AG04449 (cell line): ENCODE results near the gene ABCC3.

Experiments used
- CTCF ChIA-PET: fragments of 350-600 bp; formaldehyde crosslinking; extraction: SDS; loops from one replicate; lab custom pipeline; 2021; ENCODE audit warnings: antibody characterized with exemption; lab: Yijun Ruan, JAX
- POLR2A ChIA-PET: fragments of 400-600, 350-600 bp; formaldehyde crosslinking; extraction: SDS; loops from one replicate; lab custom pipeline; 2020; ENCODE audit warnings: antibody characterized with exemption, inconsistent platforms; lab: Yijun Ruan, JAX
- DNase-seq: peaks from one replicate; pipeline ENCODE4 v3.0.0-alpha.2; 2010; ENCODE audit warnings: low read depth, low spot score
- H3K4me3 ChIP-seq: 2 replicates; pipeline ENCODE4 v1.5.1; 2011; ENCODE audit warnings: low read depth, mild to moderate bottlenecking, control low read depth, low read length
- TF ChIP-seq, protein P1 (sequence below): IDR thresholded peaks from one replicate; pipeline ENCODE4 v1.5.1; 2011; ENCODE audit warnings: mild to moderate bottlenecking, moderate library complexity, low read length, control low read depth, inconsistent platforms; ENCODE audit not compliant: insufficient read depth; ENCODE audit errors: missing control alignments

The ABCC3 gene

DNA sequence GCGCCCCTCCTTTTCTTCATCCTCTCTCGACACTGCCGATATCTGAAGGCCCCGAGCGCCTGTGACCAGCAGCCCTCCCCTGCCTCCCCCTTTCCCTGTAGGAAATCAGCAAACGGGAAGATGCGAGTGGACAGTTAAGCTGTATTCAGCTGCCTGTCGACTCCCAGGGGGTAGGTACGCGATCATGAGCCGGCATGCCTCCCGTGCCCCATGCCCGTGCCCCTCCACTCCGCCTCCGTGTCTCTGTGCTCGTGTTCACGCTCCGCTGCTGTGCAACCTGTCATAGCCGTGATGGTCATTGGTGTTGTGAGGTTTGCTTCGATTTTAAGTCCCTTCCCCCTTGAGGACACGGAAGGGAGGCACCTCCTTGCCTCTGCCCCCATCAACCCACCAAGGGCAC, 39.8 kb upstream of the ABCC3 start:
- H3K4me3 ChIP-seq, result no peak overlapping the region
- DNase-seq, result no peak
- TF ChIP-seq, protein P1, sequence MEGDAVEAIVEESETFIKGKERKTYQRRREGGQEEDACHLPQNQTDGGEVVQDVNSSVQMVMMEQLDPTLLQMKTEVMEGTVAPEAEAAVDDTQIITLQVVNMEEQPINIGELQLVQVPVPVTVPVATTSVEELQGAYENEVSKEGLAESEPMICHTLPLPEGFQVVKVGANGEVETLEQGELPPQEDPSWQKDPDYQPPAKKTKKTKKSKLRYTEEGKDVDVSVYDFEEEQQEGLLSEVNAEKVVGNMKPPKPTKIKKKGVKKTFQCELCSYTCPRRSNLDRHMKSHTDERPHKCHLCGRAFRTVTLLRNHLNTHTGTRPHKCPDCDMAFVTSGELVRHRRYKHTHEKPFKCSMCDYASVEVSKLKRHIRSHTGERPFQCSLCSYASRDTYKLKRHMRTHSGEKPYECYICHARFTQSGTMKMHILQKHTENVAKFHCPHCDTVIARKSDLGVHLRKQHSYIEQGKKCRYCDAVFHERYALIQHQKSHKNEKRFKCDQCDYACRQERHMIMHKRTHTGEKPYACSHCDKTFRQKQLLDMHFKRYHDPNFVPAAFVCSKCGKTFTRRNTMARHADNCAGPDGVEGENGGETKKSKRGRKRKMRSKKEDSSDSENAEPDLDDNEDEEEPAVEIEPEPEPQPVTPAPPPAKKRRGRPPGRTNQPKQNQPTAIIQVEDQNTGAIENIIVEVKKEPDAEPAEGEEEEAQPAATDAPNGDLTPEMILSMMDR, result no peak
- ChIA-PET CTCF (interaction anchor here (1.2 kb wide), 1 partner anchor 9 kb away, joined by 3 read pairs; no protein-coding TSS in a partner anchor), POLR2A (no interaction called here)

DNA sequence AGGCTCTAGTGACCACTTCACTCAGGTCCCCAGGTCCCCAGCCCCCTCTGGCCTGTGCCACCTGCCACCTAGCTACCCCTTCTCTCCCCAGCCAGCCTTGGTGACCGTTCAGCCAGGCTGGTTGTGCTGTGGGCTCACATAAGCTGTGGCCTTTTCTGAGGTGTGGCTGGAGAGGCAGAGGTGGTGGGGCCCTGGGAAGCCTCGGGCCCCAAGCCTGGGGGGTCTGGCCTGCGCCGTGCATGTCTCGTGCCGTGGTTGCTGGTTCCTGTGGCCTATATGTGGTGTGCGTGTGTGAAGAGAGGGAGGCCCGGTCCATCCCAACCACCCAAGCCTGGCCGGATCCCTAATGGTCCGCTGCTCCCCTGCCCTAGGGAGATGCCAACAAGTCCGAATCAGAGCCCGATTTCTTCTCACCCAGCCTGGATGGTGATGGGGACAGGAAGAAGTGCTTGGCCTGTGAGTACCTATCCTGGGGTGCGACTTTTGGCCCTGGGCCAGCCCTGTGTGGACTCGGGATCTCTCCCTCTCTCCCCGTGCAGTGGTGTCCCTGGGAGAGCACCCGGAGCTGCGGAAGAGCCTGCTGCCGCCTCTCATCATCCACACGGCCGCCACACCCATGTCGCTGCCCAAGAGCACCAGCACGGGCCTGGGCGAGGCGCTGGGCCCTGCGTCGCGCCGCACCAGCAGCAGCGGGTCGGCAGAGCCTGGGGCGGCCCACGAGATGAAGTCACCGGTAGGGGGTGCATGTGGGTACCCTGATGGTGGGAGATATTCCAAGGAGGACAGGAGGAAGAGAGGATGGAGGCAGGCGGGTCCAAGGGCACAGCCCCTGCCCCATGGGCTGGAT, 38.3 kb upstream of the ABCC3 start:
- CTCF ChIA-PET, result no interaction called here
- POLR2A ChIA-PET, result no interaction called here
- TF ChIP-seq, protein P1, result peak; percentile 27

DNA sequence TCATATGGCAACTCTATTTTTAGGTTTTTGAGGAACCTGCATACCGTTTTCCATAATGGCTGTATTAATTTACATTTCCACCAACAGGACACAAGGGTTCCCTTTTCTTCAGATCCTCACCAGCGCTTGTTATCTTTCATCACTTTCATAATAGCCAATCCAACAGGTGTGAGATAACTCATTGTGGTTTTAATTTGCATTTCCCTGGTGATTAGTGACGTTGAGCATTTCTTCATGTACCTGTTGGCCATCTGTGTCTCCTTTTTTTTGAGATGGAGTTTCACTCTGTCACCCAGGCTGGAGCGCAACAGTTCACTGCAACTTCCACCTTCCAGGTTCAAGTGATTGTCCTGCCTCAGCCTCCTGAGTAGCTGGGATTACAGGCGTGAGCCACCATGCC, 36.2 kb upstream of the ABCC3 start:
- DNase-seq, result no peak
- POLR2A ChIA-PET, result no interaction called here
- CTCF ChIA-PET, result interaction anchor here (0.8 to 1.5 kb wide), 3 partner anchors 8 to 28 kb away, joined by 3 to 4 read pairs (median 3); no protein-coding TSS in a partner anchor
- TF ChIP-seq, protein P1, result no peak
- H3K4me3 ChIP-seq, result no peak overlapping the region

More for the DNA sequence above, 38.3 kb upstream of the ABCC3 start:
- H3K4me3 ChIP-seq, result no peak overlapping the region
- DNase-seq, result no peak

DNA sequence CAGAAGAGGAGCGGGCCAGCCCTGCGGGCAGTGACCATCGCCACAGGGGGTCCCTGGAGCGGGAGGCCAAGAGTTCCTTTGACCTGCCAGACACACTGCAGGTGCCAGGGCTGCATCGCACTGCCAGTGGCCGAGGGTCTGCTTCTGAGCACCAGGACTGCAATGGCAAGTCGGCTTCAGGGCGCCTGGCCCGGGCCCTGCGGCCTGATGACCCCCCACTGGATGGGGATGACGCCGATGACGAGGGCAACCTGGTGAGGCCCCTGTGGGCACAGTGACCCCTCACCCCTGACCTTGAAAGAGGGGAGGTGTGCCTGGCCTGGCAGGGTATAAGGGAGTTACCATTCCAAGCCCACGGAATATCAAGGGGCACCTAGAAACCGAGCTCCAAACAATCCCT, 35.1 kb upstream of the ABCC3 start:
- TF ChIP-seq, protein P1, result no peak
- no peak for DNase-seq
- CTCF ChIA-PET, result interaction anchor here (0.8 to 1.5 kb wide), 2 partner anchors 10 to 22 kb away, joined by 3 to 4 read pairs; no protein-coding TSS in a partner anchor
- no peak overlapping the region for H3K4me3 ChIP-seq
- POLR2A ChIA-PET, result no interaction called here

DNA sequence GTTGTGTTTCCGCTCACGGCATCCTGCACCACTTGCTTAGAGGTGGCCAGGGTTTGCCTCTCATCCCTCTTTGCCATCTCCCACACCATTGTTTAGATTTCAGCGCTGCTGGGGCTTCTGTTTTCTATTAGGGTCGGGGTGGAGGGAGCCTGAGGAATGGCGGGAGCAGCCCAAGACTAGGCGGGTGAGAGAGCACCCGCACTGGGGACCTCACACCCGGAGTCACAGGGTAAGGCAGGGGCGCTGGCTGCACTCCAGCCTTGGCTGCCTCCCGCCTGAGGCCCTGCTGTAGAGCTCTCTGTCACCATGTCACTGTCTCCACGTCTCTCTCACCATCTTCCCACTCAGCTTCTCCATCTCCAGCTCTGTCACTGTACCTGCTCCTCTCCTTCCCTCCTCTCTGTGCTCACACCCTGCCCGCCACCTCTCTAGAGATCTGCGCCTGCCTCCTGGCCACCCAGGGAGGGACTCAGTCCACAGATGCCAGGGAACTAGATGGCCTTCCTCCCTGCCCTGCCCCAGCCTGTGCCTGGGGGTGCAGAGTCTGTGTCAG, 32.8 kb upstream of the ABCC3 start:
- DNase-seq, result no peak
- CTCF ChIA-PET, result no interaction called here
- TF ChIP-seq, protein P1, result no peak
- POLR2A ChIA-PET, result no interaction called here
- H3K4me3 ChIP-seq, result no peak overlapping the region

DNA sequence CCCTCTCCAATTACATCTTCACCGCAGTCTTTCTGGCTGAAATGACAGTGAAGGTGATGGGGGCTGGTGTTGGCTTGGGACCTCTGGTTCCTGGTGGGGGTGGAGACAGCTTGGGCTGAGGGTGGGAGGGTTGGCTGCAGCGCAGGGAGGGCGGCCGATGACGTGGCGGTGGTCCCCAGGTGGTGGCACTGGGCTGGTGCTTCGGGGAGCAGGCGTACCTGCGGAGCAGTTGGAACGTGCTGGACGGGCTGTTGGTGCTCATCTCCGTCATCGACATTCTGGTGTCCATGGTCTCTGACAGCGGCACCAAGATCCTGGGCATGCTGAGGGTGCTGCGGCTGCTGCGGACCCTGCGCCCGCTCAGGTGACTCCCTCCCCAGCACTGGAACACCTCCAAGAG, 31.8 kb upstream of the ABCC3 start:
- TF ChIP-seq, protein P1, result no peak
- DNase-seq, result no peak
- ChIA-PET POLR2A (no interaction called here), CTCF (no interaction called here)
- no peak overlapping the region for H3K4me3 ChIP-seq
